ENCODE results near the gene ATP5MG.
"Not testable (repeated sequence)": the region's sequence is repeated elsewhere in the genome, so short reads cannot be mapped to it uniquely, and the experiment has no call there.

The ATP5MG gene

DNA sequence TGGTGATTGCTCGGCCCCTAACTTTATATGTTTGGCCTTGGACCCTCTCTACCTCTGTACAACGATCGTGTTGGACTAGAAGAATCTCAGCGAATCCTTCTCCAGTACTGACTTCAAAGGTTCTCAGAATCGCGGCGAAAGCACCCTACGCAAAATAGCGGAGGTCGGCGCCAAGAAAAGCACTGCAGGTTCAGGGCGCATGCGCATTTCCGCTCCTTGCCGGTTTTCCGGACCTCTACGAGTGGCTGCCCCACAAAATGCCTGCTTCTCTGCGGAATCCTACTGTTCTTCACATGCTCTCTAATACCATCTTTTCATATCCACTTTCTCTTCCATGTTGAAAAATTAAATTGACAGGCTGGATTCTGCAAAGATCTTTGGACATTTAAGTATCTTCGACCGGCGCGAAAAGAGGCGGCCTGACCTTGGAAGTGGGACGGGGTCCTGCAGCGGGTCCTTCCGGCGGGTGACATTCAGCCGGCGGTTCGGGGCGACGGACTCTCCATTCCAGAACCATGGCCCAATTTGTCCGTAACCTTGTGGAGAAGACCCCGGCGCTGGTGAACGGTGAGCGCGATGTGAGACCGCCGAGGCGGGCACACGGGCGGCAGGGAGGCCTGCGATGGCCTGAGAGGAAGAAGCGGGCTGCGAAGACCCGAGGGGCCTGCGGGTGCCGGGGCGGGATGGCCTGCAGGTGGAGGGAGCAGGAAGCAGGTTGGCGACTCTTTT lies at the start of gene ATP5MG:
Gene ATP5MG (plus strand): TSS at position 456 of the 729 bp plus-strand sequence. CDS start 60 bp downstream, at position 516.
- DNase-seq (ENCODE audit: low spot score) = peak; percentile 94

- peak; percentile 22 for DNase-seq (ENCODE audit: low spot score)
Measured at GRCh38 chr11:118353084-118353710, 48.2 kb upstream of the ATP5MG start.

DNA sequence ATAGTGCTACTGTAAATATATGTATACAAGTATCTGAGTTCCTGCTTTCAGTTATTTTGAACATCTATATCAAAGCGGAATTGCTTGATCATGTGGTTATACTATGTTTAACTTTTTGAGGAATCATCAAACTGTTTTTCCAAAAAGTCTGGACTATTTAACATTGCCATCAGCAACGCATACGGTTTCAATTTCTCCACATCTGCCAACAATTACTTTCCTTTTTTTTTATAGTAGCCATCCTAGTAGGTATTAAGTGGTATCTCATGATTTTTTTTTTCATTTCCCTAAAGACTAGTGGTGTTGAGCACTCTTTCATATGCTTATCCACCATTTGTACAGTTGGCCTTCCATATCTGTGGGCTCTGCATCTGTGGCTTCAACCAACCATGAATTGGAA lies 43.3 kb upstream of the ATP5MG start:
- DNase-seq (ENCODE audit: low spot score) = no peak

DNA sequence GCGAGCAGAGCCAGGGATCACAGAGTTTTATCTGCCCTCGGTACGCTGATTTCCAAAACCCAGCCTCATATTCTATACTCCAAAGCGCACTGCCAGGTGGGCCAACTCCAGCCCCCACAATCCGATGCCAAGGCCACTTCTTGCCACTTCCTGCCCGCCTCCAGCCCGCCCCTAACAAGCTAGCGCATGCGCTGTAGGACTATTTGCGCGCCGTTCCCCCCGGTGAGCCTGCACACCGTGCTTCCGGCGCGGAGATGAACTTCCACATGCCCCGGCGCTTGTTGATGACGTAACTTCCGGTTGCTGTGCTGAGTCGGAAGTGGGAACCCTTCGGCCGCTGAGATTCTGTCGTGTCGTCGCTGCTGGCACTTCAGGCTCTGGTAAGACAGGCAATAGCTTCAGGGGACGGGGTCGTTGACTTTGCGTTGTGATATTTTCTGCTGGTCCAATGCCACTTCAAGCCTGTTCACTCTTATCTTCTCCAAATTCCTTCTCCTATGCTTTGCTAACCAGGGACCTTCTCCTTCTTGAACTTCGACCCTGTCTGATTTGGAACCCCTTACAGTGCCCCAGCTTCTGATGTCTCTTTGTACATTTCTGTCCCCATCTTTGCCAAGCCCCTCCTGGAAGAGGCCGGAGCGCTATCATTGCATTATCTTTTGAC lies 42.0 kb upstream of the ATP5MG start, which contains the start of gene UBE4A:
Gene UBE4A (plus strand): TSS at position 306 of the 664 bp plus-strand sequence. CDS start 5,481 bp downstream, outside the sequence.
- peak; percentile 92 for DNase-seq (ENCODE audit: low spot score)

DNA sequence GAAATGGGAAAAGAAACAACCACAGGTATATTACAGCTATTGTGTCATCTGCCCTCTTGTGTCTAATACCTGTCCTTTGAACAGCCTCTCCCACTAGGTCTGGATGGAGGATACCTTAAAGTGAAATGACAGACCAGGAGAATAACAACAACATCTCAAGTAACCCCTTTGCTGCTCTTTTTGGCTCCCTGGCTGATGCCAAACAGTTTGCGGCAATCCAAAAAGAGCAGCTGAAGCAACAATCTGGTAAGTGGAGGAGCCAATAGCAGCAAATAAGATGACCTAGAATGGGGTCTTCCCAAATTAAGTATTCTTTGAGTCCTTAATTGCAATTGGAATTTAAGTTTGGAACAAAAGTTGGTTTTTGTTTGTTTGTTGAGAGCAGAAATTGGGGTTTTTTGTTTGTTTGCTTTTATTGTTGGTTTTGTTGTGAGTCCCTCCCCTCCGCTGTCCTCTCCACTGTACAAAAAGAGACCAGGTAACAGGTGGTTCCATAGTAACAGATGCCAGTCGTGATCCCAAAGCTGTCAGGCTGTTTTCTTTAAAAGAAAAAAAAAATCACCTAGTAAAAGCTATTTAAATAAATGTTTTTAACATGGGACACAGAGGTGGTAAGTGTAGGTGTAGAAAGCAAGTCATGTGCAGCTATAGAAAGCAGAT lies 36.3 kb upstream of the ATP5MG start:
- no peak for DNase-seq (ENCODE audit: low spot score)

- no peak for DNase-seq (ENCODE audit: low spot score)
Measured at GRCh38 chr11:118366287-118366686, 35.1 kb upstream of the ATP5MG start.

DNA sequence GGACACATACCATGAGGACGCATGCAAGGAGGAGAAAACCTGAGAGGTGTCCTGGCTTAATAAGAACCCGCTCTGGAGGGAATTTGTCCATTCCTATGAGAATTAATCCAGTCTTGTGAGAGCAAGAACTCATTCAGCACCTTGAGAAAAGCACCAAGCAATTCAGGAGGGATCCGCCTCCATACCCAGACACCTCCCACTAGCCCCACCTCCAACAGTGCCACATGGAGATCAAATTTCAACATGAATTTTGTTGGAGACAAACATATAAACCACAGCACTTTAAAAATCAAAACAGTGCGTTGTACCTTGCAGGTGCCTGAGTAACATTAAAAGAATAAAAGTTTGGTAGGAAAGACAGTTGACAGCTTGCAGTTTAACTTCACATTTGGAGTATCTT lies 30.6 kb upstream of the ATP5MG start:
- no peak for DNase-seq (ENCODE audit: low spot score)

DNA sequence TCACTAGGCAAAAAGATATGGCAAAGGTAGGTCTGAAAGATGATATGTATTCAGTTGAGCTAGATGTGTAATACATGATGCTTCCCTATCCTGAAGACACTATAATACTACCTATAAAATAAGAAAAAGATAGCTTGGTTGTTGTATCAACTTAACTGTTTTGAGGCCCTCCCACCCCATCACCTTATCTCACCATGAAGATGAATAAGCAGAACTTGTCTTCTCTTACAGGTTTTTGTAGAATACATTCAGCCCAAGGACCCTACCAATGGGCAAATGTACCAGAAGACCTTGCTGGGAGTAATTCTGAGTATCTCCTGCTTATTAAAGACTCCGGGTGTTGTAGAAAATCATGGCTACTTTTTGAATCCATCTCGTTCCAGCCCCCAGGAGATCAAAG lies 28.1 kb upstream of the ATP5MG start:
- DNase-seq (ENCODE audit: low spot score) = no peak

DNA sequence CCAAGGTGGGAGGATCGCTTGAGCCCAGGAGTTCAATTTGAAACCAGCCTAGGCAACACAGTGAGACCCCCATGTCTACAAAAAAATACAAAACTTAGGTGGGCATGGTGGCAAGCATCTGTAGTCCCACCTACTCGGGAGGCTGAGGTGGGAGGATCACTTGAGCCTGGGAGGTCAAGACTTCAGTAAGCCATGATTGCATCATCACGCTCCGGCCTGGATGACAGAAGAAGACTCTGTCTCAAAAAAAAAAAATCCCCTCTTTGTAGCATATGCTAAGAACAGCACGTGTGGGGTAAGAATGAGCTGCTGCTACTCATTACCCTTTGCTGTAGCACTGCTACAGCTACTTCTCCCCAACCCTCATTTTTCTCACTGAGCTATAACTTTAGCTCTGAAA lies 27.5 kb upstream of the ATP5MG start:
- DNase-seq (ENCODE audit: low spot score) = no peak

GRCh38 chr11:118374729-118375128 lies 26.7 kb upstream of the ATP5MG start:
- peak; percentile 76 for DNase-seq (ENCODE audit: low spot score)

GRCh38 chr11:118375978-118376377 lies 25.4 kb upstream of the ATP5MG start:
- DNase-seq (ENCODE audit: low spot score) = no peak

GRCh38 chr11:118379497-118379896 lies 21.9 kb upstream of the ATP5MG start:
- no peak for DNase-seq (ENCODE audit: low spot score)

- no peak for DNase-seq (ENCODE audit: low spot score)
Measured at GRCh38 chr11:118380571-118380970, 20.8 kb upstream of the ATP5MG start.

DNA sequence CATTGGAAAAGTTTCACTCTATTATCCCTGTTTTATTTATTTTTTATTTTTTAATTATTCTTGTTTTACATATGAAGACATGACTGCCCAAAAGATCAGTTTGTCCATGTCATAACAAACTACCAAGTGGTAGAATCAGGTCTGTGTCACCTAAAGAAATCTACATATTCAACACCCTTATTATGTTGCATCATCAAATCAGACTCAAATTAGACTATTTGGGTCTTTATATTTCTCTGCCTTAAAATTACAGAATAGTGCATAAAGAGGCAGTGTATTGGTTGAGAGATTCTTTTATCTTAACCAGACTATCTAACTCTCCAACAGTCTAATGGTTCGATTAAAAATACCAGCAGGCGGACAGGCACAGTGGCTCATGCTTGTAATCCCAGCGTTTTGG lies 18.5 kb upstream of the ATP5MG start:
- no peak for DNase-seq (ENCODE audit: low spot score)

- no peak for DNase-seq (ENCODE audit: low spot score)
Measured at GRCh38 chr11:118383657-118384056, 17.7 kb upstream of the ATP5MG start.

DNA sequence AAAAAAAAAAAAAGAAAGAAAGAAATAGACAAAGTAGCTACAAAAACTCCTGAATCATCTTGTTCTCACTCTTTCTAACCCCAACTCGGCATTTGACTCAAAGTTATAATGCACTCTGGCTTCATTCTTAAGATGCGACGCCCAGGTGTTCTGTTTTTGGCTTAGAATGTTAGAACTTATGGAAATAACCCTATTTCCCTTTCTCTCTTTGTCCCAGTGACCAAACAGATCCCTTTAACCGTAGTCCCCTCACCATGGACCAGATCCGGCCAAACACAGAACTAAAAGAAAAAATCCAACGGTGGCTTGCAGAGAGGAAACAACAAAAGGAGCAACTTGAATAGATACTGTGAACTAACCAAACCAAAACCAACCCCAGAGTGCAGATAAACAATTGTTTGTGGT lies 5.3 kb upstream of the ATP5MG start:
- DNase-seq (ENCODE audit: low spot score) = no peak

DNA sequence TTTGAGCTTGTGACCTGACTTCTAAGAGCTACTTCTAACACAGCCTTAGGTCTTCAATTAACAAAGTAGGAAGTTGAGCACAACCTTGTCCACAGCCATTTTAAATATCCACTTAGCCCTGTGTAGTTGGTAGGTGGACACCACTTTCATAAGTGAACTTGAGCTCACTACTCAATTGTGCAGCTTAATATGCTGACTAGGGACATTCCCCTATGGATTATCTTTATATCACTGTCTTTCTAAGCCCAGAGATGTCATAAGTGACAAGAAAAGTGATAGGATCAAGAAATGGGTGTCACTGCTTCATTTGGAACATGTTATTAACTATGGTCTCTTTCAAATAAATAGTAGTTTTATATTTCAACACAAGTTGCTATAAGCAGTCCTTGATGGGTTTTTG lies 4.0 kb upstream of the ATP5MG start:
- no peak for DNase-seq (ENCODE audit: low spot score)

DNA sequence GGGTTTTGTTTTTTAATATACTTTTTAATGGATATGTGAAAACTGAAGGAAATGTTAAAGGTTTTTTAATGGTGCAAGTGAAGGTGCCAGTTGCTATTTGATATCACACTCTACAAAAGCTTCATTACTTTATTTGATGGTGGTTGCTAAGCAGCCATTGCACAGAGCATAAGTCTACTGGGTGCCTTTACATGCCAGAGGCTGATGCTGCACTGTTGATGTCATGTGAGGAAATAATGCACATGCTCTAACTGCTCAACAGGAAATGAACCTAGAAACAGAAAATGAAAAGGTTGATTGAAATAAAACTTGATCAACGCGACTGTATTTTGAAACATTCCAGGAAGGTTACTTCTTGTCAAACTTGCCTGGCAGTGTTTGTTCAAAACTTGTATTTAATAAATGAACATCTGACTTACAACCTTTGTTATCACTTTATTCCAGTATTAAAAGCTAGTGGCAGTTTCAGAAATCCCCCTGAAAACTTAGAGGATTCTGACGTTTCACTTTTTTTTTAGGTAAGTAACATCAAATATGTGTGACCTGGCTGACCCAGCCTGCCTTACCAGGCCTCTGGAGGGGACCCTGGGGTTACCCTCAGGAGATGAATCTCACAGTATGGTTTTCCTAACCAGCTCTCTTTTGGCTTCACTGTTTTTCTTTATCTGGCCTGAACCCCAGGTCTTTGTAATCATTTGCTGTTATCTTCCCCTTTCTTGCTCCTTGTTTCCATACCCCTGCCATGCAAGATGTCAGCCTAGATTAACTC lies 2.4 kb upstream of the ATP5MG start:
- no peak for DNase-seq (ENCODE audit: low spot score)

- DNase-seq (ENCODE audit: low spot score) = peak; percentile 81
Measured at GRCh38 chr11:118401880-118402590, 629 bp downstream of the ATP5MG start.

DNA sequence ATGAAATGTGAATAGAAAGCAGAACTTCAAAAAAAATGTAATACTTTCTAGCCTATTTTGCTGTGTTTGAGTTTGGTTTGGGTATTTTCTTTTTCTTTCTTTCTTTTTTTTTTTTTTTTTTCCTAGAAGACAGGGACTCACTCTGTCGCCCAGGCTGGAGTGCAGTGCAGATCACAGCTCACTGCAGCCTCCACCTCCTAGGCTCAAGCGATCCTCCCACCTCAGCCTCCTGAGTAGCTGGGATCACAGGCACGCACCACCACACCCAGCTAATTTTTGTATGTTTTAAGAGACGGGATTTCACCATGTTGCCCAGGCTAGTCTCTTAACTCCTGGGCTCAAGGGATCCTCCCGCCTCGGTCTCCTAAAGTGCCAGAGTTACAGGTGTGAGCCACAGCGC lies 1.2 kb downstream of the ATP5MG start:
- DNase-seq (ENCODE audit: low spot score) = not testable (repeated sequence)

GRCh38 chr11:118406599-118407166 lies 5.3 kb downstream of the ATP5MG start:
- peak; percentile 15 for DNase-seq (ENCODE audit: low spot score)

All from AG08395 (cell line).